ENCODE results near the gene ERP44.
"Not testable (repeated sequence)": the region's sequence is repeated elsewhere in the genome, so short reads cannot be mapped to it uniquely, and the experiment has no call there.

Gene ERP44

DNA sequence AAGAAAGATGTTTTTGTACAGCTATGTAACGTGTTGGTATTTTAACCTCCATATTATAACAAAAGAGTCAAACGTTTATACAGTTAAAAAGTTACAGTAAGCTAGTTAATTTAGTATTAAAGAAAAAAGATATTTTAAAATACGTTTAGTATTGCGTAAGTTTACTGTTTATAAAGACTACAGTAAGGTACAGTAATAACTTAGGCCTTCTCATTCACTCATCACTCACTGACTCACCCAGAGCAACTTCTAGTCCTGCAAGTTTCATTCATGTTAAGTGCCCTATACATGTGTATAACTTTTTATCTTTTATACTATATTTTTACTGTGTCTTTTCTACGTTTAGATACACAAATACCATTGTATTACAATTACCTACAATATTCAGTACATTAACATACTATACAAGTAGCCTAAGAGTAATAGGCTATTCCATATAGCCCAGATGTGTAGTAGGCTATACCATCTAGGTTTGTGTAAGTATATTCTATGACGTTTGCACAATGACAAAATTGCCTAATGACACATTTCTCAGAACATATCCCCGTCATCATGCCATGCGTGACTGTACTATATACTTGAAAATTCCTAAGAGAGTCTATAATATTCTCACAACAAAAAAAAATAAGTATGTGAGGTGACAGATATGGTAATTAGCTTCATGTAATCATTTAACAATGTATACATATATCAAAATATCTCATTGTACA lies 33.8 kb downstream of the ERP44 start:
- no peak for DNase-seq

GRCh38 chr9:100063185-100063584 lies 35.6 kb downstream of the ERP44 start:
- DNase-seq = no peak

DNA sequence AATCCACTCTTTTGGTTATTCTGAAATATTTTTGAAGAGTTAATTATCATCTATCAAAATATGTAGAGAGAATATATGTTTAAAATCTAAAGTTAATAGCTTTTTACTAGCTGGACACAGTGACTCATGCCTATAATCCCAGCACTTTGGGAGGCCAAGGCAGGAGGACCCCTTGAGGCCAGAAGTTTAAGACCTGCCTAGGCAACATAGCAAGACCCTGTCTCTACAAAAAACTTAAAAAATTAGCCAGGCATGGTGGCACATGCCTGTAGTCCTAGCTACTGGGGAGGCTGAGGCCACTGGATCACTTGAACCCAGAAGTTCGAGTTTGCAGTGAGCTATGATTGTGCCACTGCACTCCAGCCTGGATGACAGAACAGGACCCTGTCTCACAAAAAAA lies 36.1 kb downstream of the ERP44 start:
- DNase-seq = not testable (repeated sequence)

DNA sequence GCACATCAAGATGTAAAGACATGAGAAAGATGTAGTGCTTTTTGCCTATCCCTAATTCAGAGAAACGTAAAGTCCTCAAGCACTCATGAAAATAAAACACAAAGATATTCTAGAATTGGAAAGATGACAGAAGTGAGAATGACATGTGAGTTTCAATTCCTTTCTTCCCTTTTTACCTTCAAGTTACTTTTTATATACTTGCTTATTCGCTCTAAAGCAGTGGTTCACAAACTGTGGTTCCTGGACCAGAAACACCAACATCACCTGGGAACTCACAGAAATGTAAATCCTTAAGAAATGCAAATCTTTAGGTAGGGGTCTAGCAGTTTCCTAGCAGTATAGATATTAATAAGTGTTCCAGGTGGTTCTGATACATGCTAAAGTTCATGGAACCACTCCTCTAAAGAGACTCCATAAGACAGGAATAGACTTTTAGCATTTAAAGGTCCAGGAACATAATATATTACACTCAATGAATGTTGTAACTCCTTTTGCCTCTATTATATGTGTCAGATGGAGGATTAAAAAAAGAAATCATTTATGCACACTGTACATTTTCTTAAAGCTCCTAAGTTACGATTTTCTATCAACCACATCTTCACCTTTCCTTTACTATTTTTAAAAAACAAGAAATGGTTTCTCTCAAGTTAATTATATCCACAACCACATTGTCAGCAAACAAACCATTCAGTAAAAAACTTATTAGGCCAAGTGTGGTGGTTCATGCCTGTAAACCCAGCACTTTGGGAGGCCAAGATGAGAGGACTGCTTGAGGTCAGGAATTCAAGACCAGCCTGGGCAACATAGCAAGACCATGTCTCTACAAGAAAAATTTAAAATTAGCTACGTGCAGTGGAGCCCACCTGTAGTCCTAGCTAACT lies 39.9 kb downstream of the ERP44 start:
- DNase-seq = no peak

DNA sequence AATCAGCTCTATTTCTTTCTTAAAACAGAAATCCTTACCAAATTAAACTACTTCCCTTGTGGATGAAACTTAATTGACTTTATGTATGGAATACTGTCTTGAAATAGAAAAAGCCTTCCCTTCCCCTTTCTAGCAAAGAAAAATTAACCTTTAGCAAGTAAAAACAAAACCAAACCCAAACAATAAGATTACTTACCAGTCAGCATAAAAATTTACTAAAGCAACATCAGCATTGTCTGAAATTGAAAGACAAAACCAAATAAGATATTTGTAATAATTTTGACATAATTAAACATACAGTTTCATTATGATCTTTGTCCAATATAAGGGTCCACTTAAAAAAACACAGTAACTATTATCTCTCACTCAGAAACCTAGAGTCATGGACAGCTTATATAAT lies 41.2 kb downstream of the ERP44 start:
- DNase-seq = no peak

DNA sequence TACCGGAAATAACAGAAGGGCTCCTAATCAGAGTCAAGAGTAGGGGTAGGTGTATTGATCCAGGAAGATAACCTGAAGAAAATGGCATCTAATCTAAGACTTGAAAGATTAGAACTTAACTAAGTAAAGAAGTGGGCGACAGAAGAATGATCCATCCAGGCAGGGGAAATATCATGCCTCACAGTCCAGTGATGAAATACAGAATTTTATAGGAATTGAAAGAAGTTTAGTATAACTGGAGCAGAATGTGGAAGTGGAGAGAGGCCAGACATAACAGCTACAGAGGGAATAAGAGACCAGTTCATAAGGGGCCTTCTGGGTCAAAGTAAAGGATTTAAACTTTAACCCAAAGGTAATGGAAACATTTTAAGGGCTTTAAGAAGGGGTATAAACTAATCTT lies 42.2 kb downstream of the ERP44 start:
- no peak for DNase-seq

DNA sequence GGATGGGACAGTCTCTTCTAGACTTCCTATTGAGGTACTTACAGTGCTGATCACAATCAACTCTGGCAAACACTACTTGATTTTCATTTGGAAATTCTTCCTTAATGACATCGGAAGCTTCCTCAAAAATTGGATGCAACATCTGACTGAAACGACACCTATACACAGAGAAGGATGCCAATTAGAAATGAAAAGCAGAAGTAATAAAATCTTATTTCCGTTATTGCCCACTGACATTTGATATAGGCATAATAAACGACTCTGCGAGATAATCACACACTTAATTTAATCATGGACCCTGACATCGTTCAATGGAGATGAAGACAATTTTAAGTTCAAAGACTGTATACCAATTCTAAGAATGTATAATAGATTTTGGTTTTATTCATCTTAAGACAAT lies 46.4 kb downstream of the ERP44 start:
- DNase-seq = no peak

GRCh38 chr9:100049551-100049950 lies 49.2 kb downstream of the ERP44 start:
- no peak for DNase-seq

DNA sequence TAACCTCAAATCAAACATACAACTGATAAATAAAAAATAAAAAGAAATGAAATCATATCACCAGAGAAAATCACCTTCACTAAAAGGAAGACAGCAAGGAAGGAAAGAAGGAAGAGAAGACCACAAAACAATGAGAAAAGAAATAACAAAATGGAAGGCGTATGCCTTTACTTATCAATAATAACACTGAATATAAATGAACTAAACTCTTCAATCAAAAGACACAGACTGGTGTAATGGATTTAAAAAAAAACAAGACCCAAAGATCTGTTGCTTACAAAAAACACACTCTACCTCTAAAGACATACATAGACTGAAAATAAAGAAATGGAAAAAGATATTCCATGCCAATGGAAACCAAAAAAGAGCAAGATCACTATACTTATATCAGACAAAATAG lies 60.3 kb downstream of the ERP44 start:
- no peak for DNase-seq

- peak; percentile 65 for DNase-seq
Measured at GRCh38 chr9:100033877-100034551, 64.8 kb downstream of the ERP44 start.

GRCh38 chr9:100030548-100030947 lies 68.3 kb downstream of the ERP44 start:
- DNase-seq = no peak

DNA sequence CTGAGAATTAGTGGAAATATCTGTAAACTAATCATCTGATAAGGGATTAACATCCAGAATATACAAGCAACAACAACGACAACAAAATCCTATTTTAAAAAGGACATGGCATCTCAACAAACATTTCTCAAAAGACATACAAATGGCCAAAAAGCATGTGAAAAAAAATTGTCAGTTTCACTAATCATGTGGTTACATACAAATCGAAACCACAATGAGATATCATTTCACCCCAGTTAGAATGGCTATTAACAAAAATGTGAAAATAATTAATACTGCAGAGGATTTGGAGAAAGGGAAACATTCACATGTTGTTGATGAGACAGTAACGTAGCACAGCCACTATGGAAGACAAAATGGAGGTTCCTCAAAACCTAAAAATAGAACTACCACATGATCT lies 69.5 kb downstream of the ERP44 start:
- peak; percentile 36 for DNase-seq

- DNase-seq = peak; percentile 84
Measured at GRCh38 chr9:100028201-100028784, 70.5 kb downstream of the ERP44 start.

GRCh38 chr9:100027543-100027942 lies 71.3 kb downstream of the ERP44 start:
- no peak for DNase-seq

DNA sequence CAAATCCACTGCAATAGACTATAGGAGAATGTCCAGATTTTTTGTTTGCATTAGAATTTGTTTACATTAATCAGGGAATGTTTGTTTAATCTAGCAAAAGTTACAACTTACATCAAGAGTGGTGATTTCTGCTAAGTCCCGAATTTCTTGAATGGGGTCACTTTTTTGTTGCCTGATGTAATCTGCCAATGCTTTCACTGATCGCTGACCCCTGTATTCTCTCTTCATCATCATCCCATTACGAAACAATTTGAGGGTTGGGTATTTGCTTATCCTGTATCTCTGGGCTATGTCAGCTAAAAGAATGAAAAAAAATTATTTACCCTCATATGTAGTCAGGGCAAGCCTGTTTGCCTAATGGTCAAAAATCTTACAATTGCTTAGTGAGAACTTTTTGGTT lies 76.9 kb downstream of the ERP44 start:
- DNase-seq = no peak

- no peak for DNase-seq
Measured at GRCh38 chr9:100020121-100020795, 78.5 kb downstream of the ERP44 start.

- DNase-seq = no peak
Measured at GRCh38 chr9:100019541-100019940, 79.3 kb downstream of the ERP44 start.

DNA sequence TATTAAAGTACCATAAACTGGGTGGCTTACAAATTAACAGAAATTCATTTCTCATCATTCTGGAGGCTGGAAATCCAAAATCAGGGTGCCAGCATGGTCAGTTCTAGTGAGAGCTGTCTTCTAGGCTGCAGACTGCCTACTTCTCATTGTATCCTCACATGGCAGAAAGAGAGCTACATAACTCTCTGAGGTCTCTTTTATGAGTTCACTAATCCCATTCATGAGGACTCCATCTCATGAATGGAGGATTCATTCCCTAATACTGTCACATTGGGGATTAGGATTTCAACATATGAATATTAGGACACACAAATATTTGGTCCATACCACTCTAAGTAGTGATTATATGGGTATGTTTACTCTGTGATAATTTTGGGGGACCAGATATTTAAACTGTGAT lies 84.0 kb downstream of the ERP44 start:
- DNase-seq = no peak

- no peak for DNase-seq
Measured at GRCh38 chr9:100013573-100013972, 85.2 kb downstream of the ERP44 start.

DNA sequence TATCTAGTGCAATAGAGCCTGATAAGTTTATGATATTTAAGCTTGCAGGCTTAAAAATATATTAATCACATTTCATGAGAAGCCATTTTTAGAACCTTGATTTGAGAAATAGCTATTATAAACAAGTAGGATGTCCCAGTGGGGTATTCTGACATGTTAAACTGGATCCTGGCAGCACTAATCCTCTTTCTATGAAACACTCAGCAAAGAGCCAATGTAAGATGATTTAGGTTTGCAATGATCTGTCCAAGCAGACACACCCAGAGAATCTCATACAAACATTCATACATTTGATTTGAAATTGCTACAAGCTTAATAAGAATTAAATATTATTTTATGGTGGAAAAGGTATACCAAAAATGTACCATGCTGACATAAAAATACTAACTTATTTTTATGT lies 86.5 kb downstream of the ERP44 start:
- no peak for DNase-seq

DNA sequence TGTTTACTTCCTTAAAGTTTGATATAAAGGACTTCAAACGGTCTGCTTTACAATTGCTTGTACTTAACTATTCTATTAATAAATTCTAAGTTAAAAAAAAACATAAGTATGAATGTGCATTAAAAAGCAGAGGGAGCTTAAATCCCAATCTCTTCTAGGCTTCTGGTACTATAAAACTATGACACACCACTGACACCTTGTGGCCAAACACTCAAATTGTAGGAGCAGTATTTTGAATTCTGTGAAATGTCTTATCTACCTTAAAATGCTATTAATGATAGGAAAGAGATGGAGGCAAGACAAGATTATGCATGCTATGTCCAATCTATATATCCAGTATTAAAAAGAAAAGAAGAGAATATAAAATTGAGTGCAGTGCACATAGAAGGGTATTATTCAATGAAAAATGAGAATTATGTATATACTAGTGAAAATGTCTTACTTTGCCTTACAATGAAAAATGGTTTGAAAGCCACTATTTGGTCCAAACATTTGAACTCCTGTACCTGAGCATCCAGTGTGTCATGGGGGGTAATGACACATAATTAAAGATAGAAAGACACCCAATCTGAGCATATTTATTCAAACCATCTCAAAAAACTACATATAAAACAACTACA lies 87.6 kb downstream of the ERP44 start:
- DNase-seq = peak; percentile 78

DNA sequence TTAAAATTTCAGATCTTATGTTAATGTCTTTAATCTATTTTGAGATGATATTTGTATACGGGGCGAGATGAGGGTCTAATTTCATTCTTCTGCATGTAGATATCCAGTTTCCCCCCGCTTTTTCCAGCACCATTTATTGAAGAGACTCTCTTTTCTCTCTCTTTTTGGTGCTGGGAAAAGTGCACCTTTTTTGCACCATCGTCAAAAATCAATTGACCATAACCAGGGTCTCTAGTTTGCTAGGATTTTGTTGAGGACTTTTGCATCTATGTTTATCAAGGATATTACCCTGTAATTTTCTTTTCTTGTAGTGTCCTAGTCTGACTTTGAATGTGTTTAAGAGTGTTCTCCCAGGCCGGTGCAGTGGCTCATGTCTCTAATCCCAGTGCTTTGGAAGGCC lies 99.0 kb downstream of the ERP44 start:
- DNase-seq = no peak

Measured in hematopoietic multipotent progenitor cell treated with erythropoietin and hydrocortisone succinate and interleukin-3 and kit ligand, for 8 days (in vitro differentiated cells).